GM18909 (cell line): ENCODE measurements around the gene IFIT2.
A peak's percentile ranks its signal among the peaks of the same experiment; 100 is the strongest.
"Not testable (repeated sequence)": the region's sequence is repeated elsewhere in the genome, so short reads cannot be mapped to it uniquely, and the experiment has no call there.

Source experiments
- ATAC-seq: cut with Tn5 transposase; IDR thresholded peaks from one replicate; pipeline ENCODE4 v1.9.1; 2021; ENCODE audit warnings: mild to moderate bottlenecking; ENCODE audit not compliant: unreplicated experiment, poor library complexity

The IFIT2 gene

DNA sequence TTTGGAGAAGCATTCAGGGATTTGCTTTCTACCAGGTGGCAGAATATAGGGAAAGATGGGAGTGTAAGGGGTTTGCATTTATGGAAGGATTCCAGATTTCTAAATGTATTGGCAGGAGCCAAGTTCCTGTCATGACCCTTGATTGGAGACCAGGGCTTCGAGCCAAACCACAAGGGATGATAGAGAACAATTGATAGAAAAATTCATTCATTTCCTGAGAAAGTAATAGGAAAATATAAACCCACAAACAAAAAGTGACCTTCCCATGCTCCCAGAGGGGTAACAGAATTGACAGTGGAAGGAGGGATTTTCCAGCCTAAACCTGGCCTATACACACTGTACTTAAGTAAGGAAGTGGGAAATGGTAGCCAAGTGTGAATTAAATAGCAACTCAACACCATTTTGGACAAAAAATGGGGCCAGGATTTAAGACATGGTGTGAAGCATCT lies 22.4 kb upstream of the IFIT2 start:
- ATAC-seq = no peak

GRCh38 chr10:89280508-89280907 lies 21.3 kb upstream of the IFIT2 start:
- ATAC-seq = no peak

GRCh38 chr10:89281606-89282395 lies 20.0 kb upstream of the IFIT2 start:
- no peak for ATAC-seq

- no peak for ATAC-seq
Measured at GRCh38 chr10:89283025-89283935, 18.6 kb upstream of the IFIT2 start.

DNA sequence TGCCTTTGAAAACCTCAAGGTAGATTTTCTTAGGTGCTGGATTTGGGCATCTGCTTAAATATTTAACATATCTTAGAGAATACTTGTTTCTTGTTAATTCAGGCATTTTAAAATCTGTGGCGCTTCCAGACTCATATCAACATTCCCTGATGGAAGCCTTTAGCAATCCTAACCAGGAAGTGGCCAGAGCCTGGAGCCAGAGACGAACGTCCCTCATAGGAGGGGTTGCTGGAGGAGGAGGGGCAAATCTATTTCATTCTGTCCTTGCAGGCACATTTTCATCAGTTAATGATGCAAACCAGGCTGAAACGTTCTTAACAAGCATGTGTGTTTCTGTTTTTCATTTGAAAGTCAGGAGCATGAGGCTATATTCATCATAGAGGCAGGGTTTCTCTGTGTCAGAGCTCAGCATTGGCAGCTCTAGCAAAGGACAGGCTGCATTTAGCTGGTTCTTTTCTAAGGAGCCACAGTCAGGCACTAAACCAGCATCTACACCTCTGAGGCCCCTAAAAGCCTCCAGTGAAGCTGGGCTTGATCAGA lies 17.8 kb upstream of the IFIT2 start:
- no peak for ATAC-seq

DNA sequence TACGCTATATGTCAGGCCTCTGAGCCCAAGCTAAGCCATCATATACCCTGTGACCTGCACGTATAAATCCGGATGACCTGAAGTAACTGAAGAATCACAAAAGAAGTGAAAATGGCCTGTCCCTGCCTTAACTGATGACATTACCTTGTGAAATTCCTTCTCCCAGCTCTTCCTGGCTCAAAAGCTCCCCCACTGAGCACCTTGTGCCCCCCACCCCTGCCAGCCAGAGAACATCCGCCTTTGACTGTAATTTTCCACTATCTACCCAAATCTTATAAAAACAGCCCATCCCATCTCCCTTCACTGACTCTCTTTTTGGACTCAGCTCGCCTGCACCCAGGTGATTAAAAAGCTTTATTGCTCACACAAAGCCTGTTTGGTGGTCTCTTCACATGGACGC lies 17.1 kb upstream of the IFIT2 start:
- ATAC-seq = not testable (repeated sequence)

DNA sequence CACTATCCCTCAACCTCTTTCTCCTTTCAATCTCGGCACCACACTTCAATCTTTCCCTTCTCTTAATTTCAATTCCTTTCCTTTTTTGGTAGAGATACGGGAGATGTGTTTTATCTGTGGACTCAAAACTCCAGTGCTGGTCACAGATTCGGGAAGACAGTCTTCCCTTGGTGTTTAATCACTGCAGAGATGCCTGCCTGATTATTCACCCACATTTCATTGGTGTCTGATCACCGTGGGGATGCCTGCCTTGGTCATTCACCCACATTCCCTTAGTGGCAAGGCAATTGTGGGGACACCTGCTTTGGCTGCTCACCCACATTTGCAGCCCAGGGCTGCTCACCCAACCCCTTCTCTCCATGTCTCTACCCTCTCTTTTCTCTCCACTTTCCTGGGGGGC lies 16.5 kb upstream of the IFIT2 start:
- not testable (repeated sequence) for ATAC-seq

DNA sequence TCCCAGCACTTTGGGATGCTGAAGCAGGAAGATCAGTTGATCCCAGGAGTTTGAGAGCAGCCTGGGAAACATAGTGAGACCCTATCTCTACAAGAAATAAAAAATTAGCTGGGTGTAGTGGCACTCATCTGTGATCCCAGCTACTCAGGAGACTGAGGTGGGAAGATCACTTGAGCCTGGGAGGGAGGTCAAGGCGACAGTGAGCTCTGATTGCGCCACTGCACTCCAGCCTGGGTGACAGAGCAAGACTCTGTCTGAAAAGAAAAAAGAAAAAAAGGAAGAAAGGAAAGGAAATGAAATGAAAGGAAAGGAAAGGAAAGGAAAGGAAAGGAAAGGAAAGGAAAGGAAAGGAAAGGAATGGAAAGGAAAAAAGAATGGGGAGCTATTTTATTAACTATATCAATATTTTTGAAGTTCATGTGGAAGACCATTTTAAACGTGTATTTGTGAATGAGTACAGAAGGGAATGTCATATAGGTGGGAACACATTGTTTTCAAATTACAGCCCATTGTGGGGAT lies 7.1 kb upstream of the IFIT2 start:
- no peak for ATAC-seq

GRCh38 chr10:89295597-89295996 lies 6.2 kb upstream of the IFIT2 start:
- no peak for ATAC-seq

DNA sequence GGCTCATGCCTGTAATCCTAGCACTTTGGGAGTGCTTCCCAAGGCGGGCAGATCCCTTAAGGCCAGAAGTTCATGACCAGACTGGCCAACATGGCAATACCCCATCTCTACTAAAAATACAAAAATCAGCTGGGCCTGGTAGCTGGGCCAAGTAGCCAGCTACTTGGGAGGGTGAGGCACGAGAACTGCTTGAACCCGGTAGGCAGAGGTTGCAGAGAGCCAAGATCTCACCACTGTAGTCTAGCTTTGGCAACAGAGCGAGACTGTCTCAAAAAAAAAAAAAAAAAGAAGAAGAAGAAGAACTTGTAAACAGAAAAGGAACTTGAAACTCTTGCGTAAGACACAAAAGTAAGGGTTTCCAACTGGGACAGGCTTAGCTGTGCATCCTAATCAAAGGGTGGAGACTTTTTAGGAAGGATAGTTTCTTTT lies 5.6 kb upstream of the IFIT2 start:
- ATAC-seq = no peak

- ATAC-seq = no peak
Measured at GRCh38 chr10:89297356-89297755, 4.5 kb upstream of the IFIT2 start.

DNA sequence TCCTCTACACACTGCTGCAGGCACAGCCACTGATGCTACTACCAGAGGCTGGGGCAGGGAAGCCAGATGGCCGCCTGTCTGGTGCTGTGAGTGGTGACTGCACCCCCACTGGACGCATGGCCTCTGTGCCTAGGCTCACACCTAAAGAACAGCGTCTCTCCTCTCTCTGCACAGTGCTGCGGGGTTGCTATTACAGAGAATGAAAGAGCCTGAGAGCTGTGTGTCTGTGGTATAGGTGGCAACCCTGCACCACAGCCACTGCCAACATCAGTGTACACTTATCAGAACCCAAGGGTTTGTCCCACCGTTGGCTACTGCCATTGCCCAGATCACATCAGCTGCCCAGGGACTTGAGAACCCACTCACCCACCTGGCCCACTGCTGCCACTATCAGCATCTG lies 4.1 kb upstream of the IFIT2 start:
- ATAC-seq = no peak

- ATAC-seq = no peak
Measured at GRCh38 chr10:89299031-89299430, 2.8 kb upstream of the IFIT2 start.

DNA sequence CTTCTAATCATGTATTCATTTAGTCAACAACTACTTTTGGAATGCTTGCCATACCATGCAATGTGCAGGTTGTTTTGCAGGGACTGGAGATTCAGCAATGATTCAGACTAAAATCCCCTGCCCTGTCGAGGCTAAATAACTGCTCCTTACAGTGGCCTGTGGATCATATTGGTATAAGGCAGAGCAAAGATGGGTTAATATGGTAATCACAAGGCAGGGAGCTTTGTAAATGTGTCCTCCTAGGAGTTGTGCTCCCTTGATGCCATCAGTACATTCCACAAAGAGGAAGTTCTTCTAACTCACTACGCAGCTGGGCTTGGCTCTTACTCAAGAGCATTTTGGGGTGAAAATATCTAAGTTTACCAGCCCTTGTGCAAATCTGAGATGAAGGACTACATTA lies 614 bp upstream of the IFIT2 start:
- ATAC-seq = peak; percentile 28

- ATAC-seq = no peak
Measured at GRCh38 chr10:89302625-89303024, 779 bp downstream of the IFIT2 start.

- ATAC-seq = no peak
Measured at GRCh38 chr10:89303161-89303560, 1.3 kb downstream of the IFIT2 start.

DNA sequence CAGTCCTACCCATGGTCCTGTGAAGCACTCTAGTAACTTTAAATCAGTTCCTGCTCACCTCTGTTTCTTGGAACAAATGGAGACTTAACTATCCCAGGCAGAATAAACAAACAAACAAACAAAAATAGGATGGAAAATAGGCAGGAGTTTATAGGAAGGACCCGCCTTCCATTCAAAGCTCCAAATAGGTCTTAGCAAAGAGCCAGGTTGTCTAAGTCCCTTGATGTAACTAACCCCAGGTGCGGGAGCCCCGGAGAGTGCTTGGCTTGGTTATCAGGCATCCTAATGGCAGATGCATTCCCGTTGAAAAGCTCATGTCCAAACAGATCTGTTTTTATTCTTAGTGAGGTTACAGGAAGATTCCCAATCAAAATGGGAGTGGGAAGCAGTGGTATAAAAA lies 2.2 kb downstream of the IFIT2 start:
- no peak for ATAC-seq

- ATAC-seq = no peak
Measured at GRCh38 chr10:89304446-89304845, 2.6 kb downstream of the IFIT2 start.

DNA sequence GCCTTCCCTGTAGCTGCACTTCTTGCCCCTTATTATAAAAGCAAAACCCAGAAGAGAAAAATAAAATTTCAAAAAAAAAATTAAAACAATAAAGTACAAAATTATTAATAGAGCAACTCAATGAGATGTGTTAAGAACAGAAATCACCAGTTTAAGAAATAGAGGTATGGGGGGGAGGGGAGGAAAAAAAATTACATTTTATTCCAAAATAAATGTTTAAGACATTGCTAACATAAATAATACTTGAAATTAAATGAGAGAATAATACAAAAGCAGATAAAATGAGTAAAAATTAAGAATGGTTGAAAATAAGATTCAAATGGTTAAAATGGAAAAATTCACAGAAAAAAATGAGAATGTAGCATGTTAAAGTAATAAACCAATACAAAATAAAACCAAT lies 3.1 kb downstream of the IFIT2 start:
- no peak for ATAC-seq

GRCh38 chr10:89305766-89306433 lies 4.1 kb downstream of the IFIT2 start:
- ATAC-seq = no peak
